ENCODE results near the gene KRTAP5-1. TPM values are rescaled to one million over a fixed set of nuclear protein-coding genes. Genes with fewer than 3 reads are reported as not detected.
"Not testable (repeated sequence)": the region's sequence is repeated elsewhere in the genome, so short reads cannot be mapped to it uniquely, and the experiment has no call there.

Gene KRTAP5-1
- total RNA-seq, 1 donor from 2014 or later: not detected

GRCh38 chr11:1600626-1601025 lies 15.5 kb upstream of the KRTAP5-1 start:
- DNase-seq: no peak

GRCh38 chr11:1598816-1599215 lies 13.7 kb upstream of the KRTAP5-1 start:
- no peak for DNase-seq

- DNase-seq: not testable (repeated sequence)
Observed at GRCh38 chr11:1598406-1598805, 13.3 kb upstream of the KRTAP5-1 start.

GRCh38 chr11:1597994-1598380 lies 12.9 kb upstream of the KRTAP5-1 start, which contains the start of gene KRTAP5-2:
Gene KRTAP5-2, minus strand, starts transcription at chr11:1598294. Its CDS starts 44 bp downstream, at chr11:1598250.
- DNase-seq: no peak

GRCh38 chr11:1597331-1597993 lies 12.4 kb upstream of the KRTAP5-1 start:
- DNase-seq: no peak

- not testable (repeated sequence) for DNase-seq
Observed at GRCh38 chr11:1596576-1597121, 11.6 kb upstream of the KRTAP5-1 start.

GRCh38 chr11:1595994-1596575 lies 11.0 kb upstream of the KRTAP5-1 start:
- peak; percentile 30 for DNase-seq

GRCh38 chr11:1592628-1593027 lies 7.5 kb upstream of the KRTAP5-1 start:
- no peak for DNase-seq

- no peak for DNase-seq
Observed at GRCh38 chr11:1589996-1590395, 4.9 kb upstream of the KRTAP5-1 start.

- DNase-seq: peak; percentile 29
Observed at GRCh38 chr11:1589191-1589963, 4.3 kb upstream of the KRTAP5-1 start.

- DNase-seq: no peak
Observed at GRCh38 chr11:1586699-1587098, 1.6 kb upstream of the KRTAP5-1 start.

GRCh38 chr11:1582909-1583308 lies 2.2 kb downstream of the KRTAP5-1 start:
- not testable (repeated sequence) for DNase-seq

GRCh38 chr11:1581976-1582375 lies 3.1 kb downstream of the KRTAP5-1 start:
- no peak for DNase-seq

- no peak for DNase-seq
Observed at GRCh38 chr11:1576825-1577224, 8.3 kb downstream of the KRTAP5-1 start.

- not testable (repeated sequence) for DNase-seq
Observed at GRCh38 chr11:1575756-1576155, 9.3 kb downstream of the KRTAP5-1 start.

- DNase-seq: no peak
Observed at GRCh38 chr11:1574933-1575242, 10.2 kb downstream of the KRTAP5-1 start.

- peak; percentile 65 for DNase-seq
Observed at GRCh38 chr11:1574238-1574932, 10.7 kb downstream of the KRTAP5-1 start.

- no peak for DNase-seq
Observed at GRCh38 chr11:1573903-1574237, 11.2 kb downstream of the KRTAP5-1 start.

GRCh38 chr11:1573077-1573902 lies 11.8 kb downstream of the KRTAP5-1 start:
- no peak for DNase-seq

- peak; percentile 91 for DNase-seq
Observed at GRCh38 chr11:1572197-1573076, 12.6 kb downstream of the KRTAP5-1 start, which contains the start of gene DUSP8. Gene DUSP8, minus strand, starts transcription at chr11:1572271. Its CDS starts 6,445 bp downstream, at chr11:1565826.

GRCh38 chr11:1571760-1572196 lies 13.3 kb downstream of the KRTAP5-1 start:
- no peak for DNase-seq

Measured in dermis blood vessel endothelial cell (primary cell).